Endothelial cell (in vitro differentiated cells): ENCODE results near the gene SWAP70. TPM values are rescaled to one million over a fixed set of nuclear protein-coding genes. Genes with fewer than 3 reads are reported as not detected.

Experiments
- DNase-seq: peaks from one replicate; pipeline ENCODE4 v3.0.0; 2021; ENCODE audit warnings: low spot score
- H3K27ac Mint-ChIP-seq: one replicate; pipeline ENCODE4 v1.8.0; 2021; ENCODE audit warnings: mixed read lengths, inconsistent platforms; ENCODE audit not compliant: unreplicated experiment
- H3K27me3 Mint-ChIP-seq: one replicate; pipeline ENCODE4 v1.8.0; 2021; ENCODE audit warnings: mild to moderate bottlenecking, moderate library complexity, mixed read lengths, inconsistent platforms; ENCODE audit not compliant: unreplicated experiment
- H3K36me3 Mint-ChIP-seq: one replicate; pipeline ENCODE4 v1.8.0; 2021; ENCODE audit warnings: mild to moderate bottlenecking, low read depth, mixed read lengths, inconsistent platforms; ENCODE audit not compliant: unreplicated experiment
- H3K4me1 Mint-ChIP-seq: one replicate; pipeline ENCODE4 v1.8.0; 2021; ENCODE audit warnings: mild to moderate bottlenecking, mixed read lengths, inconsistent platforms; ENCODE audit not compliant: unreplicated experiment
- H3K4me3 Mint-ChIP-seq: one replicate; pipeline ENCODE4 v1.8.0; 2021; ENCODE audit warnings: mild to moderate bottlenecking, mixed read lengths, inconsistent platforms; ENCODE audit not compliant: unreplicated experiment
- H3K9me3 Mint-ChIP-seq: one replicate; pipeline ENCODE4 v1.8.0; 2021; ENCODE audit warnings: mixed read lengths, inconsistent platforms; ENCODE audit not compliant: unreplicated experiment
- CTCF ChIP-seq: fragments of 200-600 bp; sonication (generic); IDR thresholded peaks from one replicate; pipeline ENCODE4 v1.5.0; 2021; ENCODE audit warnings: antibody characterized with exemption; ENCODE audit not compliant: unreplicated experiment
- total RNA-seq: library from RNA; stranded (reverse); fragmentation: NEBNext Ultra II Directional; extraction: Animal tissue kit (Norgen Biotek cat#: 25700); gene quantifications from one replicate; pipeline ENCODE4 v1.2.1, GENCODE V29; 2021; ENCODE audit not compliant: unreplicated experiment

The SWAP70 gene
- total RNA-seq, 1 donor from 2014 or later = 36.0 TPM

- Mint-ChIP-seq H3K36me3 (no peaks in the 10 kb centered on the region), H3K27ac (peak overlapping the region; percentile 54), H3K9me3 (no peaks in the 10 kb centered on the region), H3K4me3 (peak overlapping the region; percentile 15), H3K27me3 (peaks cover 6% of the 10 kb centered on the region), H3K4me1 (peaks cover 35% of the 10 kb centered on the region)
- no peak for DNase-seq
- no peak for TF ChIP-seq CTCF
These were observed 14.7 kb downstream of the SWAP70 start for GRCh38 chr11:9678576-9678975.

GRCh38 chr11:9680028-9680427, 16.2 kb downstream of the SWAP70 start:
- Mint-ChIP-seq H3K27me3 (peaks cover 6% of the 10 kb centered on the region), H3K27ac (no peak overlapping the region), H3K9me3 (no peaks in the 10 kb centered on the region)

GRCh38 chr11:9681583-9682372, 17.9 kb downstream of the SWAP70 start:
- no peaks in the 10 kb centered on the region for H3K9me3 Mint-ChIP-seq
- no peak overlapping the region for H3K4me3 Mint-ChIP-seq
- peaks cover 21% of the 10 kb centered on the region for H3K4me1 Mint-ChIP-seq
- no peaks in the 10 kb centered on the region for H3K27me3 Mint-ChIP-seq
- no peak for DNase-seq
- H3K36me3 Mint-ChIP-seq = no peaks in the 10 kb centered on the region
- H3K27ac Mint-ChIP-seq = no peak overlapping the region
- TF ChIP-seq CTCF = no peak

More at GRCh38 chr11:9680028-9680427, 16.2 kb downstream of the SWAP70 start:
- no peak for DNase-seq
- Mint-ChIP-seq H3K36me3 (no peaks in the 10 kb centered on the region), H3K4me1 (peaks cover 29% of the 10 kb centered on the region), H3K4me3 (no peak overlapping the region)
- TF ChIP-seq CTCF = no peak

GRCh38 chr11:9687711-9688477, 24.0 kb downstream of the SWAP70 start:
- no peak for TF ChIP-seq CTCF
- Mint-ChIP-seq H3K4me3 (no peak overlapping the region), H3K27ac (no peak overlapping the region), H3K36me3 (no peaks in the 10 kb centered on the region), H3K4me1 (peaks cover 16% of the 10 kb centered on the region), H3K27me3 (no peaks in the 10 kb centered on the region), H3K9me3 (no peaks in the 10 kb centered on the region)
- DNase-seq = no peak
